Measurements from ENCODE around the gene BRS3.

BRS3 gene

DNA sequence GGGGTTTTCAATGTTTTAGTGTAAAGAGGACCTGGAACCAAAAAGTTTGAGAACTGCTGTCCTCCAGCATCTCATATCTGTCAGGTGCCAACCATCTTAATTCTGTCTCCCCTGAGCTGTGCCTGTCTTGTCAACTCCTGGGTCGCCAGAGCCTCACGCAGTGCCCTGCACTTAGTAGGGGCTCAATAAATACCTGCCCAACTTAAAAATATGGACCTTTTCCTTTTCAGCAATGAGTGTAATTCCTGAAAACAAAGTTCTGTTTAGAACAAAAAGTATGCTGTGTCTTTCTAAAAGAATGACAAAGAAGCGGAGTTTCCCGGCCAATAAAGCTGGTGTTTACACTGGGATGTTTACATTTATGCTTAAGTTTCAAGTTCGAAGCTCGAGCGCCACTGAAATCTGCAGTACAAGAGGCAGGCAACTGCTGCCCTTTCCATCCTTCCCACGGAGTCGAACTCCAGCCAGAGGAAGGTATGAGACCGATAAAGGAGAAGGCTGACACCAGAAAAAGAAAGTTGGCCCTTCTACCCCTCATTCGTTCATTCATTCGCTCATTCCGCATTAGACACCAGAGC is 8.5 kb downstream of the BRS3 start:
- DNase-seq: no peak

DNA sequence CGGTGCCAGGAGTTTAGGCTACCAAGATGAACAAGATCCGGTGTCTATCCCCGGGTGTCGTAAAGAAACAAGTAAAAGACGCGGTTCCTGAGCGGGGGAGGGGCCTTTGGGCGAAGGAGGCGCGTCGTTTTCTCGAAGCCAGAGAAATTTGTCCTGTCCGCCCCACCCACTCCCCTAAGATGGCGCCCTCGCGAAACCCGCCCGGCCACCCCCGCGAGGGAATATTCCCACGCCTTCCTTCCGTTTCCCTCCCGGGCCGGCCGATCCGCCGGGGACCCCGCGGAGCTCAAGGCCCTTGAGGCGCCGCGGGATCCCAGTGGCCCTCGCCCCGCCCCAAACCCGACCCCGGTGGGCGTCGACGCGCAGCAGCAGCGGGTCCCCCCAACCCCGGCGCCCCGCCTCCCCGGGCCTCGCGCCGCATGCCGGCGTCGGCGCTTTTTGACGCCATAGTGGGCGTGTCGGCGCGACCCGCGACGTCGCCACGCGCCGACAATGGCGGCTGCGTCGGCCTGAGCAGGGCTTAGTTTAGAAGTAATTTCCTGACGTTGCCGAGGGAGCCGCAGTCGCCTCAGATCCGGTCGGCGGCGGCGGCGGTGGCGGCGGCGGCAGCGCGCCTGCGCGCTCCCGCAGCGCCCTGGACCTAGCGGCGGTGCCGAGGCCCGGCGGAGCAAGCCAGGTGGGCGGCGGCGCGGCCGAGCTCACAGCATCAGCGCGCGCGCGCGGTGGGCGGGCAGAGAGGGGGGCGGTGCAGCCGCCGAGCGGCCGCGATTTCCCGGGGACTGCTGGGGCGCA is 9.2 kb downstream of the BRS3 start:
- peak; percentile 91 for DNase-seq

DNA sequence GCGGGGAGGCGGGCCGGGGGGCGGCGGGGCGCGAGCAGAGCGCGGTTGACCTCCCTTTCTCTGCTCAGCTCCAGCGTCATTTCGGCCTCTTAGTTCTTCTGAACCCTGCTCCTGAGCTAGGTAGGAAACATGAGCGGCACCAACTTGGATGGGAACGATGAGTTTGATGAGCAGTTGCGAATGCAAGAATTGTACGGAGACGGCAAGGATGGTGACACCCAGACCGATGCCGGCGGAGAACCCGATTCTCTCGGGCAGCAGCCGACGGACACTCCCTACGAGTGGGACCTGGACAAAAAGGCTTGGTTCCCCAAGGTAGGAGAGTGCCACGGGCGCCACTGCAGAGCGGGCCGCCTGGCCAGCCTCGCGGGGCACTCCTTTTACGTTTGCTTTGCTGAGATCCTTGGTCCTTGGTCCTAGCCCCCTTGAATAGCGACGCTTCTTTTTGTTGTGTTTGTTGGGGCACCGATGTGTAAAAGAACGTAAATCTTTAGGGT is 9.9 kb downstream of the BRS3 start, which contains the start of gene HTATSF1:
TSS of gene HTATSF1 (plus strand) at position 37 of the 497 bp plus-strand sequence. CDS start at position 130, 93 bp downstream.
- no peak for DNase-seq

DNA sequence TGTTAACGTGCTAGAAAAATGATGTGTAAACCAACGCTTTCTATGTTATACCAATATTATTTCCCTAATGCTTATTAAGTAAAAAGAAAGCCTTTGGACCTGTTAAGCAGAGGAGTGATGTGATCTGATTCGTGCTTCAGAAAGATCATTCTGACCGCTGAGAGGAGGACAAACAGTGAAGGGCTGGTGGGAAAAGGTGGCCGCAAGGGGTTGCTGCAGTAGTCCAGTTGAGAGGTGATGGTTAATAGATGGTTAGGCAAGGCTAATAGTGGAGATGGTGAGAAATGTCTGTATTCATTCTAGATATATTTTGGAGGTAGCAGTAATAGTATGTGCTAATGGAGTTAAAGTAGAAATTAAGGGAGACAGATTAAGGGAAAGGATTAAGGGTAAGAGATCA is 31.3 kb downstream of the BRS3 start:
- DNase-seq: no peak

DNA sequence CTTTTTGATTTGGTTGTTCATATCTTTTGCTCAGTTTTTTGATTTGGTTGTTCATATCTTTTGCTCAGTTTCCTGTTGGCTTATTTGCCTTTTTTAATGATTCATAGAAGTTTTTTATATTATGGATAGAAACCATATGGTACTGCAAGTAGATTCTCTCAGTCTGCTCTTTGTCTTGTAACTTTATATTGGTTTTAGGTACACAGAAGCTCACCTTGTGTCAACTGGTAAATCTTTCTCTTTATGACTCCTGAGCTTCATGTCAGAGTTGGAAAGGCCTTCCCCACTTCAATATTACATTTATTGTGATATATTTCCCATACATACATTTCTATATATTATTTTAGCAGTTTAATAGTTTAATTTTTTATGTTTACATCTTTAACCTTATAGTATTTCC is 36.0 kb downstream of the BRS3 start:
- no peak for DNase-seq

DNA sequence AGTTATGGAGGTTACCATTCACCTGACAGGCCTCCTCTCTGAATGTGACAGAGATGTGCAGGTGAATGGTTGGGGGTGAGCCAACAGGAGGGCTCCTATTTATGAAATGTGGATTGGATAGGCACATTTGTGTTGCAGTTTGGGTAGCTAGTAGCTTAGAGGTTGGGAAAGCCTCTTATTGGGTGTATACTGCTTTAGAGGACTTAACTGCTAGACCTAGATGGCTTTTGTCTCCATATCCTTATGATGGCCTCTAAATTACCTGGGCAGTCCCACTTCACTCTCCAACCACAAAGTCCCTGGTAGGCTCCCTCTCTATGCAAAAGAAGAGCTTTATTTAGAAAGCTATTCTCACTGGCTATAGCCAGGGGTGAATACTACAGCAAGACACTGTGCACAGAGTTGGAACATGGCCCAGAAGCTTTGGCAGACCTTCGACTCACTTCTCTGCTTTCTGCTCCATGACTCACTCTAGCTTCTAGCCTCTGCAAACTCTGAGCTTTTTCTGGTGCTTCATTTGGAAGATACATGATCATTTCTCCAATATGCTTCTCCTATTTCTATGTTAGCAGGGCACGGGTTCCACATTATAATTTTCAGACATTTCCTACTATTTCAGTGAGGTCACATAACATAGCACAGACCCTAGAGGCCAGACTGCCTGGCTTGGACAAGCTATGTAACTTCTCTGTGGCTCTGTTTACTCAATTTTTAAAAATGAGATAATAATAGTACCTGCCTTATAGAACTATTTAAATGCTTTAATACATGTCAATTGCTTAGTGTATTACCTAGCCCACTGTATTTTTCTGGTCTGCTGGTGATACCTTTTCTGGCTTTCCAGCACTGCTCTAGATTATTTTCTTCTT is 38.2 kb downstream of the BRS3 start:
- no peak for DNase-seq

DNA sequence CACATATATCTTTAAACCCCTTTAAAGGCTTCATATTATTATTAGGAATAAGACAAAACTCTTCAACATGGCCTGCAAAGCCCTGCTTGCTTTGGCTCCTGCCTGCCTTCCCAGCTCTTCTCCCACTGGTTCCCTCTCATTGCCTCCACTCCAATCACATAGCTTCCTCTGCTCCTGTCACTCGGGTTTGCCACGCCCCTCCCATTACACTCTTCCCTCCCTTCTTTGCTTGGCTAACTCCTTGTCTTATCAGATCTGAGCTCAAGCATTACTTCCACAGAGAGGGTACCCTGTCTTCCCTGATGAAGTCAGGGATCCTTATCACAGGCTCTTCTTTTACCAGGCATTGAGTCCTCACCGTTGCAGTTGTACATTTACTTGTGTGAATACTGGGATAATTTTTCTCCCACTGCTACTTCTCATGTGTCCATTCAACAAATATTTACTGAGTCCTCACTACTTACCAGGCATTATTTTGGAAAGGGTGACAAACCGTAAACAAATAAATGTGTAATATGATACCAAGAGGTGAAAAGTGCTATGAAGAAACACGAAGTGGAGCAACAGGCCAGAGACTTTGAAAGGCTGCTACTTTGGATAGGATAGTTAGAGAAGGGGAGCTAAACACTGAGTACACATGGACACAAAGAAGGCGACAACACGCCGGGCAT is 41.0 kb downstream of the BRS3 start:
- DNase-seq: no peak

DNA sequence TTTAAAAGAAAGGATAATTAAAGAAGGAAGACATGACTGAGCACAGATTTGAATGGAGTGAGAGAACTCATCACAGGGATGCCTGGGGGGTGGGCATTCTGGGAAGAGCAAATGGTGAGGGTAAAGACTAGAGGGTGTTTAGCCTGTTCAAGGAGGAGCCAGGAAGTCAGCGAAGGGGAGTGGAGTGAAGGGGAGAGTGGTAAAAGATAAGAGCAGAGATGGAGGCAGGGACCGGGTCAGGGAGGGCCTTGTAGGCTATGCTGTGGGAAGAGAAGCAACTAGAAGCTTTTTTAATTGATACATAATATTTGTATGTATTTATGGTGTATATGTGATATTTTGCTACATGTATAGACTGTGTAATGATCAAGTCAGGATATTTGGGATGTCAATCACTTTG is 42.0 kb downstream of the BRS3 start:
- DNase-seq: no peak

DNA sequence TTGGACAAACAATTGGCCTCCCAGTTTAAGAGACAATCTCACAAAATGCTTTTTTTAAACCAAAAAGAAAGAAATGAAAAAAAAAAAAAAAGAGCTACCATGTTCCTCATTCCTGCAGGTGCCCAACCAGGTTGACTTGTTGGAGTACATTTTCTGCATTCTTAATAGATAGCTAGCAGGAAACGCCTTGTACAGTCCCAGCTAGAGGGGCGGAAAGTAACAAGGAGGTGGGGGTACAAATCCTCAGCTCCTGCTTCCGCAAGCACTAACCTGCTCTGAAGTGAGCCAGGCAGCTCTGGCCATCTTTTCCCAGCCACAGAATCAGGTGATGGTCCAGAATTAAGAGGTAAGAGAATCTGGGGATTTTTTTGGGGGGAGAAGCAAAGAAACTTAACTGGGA is 44.2 kb downstream of the BRS3 start, which contains the start of gene VGLL1:
TSS of gene VGLL1 (plus strand) at position 265 of the 400 bp plus-strand sequence. CDS start 3,806 bp downstream, outside the sequence.
- no peak for DNase-seq

DNA sequence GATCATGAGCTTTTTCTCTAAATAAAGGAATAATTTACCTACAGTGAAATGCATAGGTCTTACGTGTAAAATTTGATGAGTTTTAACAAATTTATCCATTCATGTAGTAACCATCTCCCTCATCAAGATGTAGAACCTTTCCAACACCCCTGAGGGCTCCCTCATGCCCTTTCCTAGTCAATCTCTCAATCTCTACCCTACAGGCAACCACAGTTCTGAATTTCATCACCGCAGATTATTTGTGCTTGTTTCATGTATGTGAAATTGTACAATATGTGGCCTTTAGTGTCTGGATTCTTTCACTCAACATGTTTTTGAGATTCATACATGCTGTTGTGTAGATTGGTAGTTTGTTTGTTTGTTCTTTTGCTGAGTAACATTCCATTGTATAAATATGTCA is 46.4 kb downstream of the BRS3 start:
- no peak for DNase-seq

DNA sequence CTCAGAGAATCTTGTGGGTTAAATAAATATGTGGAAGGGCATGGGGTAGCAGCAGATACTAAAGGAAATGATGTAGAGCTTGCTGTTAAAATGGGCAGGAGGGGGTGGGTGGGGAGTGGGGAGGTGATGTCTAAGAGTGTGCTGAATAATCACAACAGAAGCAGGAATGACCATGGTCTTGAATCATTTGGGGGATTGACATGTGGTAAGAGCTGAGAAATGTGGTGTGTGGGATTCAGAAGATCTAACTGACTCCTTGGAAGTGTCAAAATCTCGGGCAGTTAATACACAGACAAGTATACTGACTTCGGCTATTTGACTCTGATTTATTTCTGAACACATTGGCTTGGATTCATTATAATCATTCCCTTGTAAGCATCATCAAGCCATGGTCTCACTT is 51.1 kb downstream of the BRS3 start:
- DNase-seq: no peak

DNA sequence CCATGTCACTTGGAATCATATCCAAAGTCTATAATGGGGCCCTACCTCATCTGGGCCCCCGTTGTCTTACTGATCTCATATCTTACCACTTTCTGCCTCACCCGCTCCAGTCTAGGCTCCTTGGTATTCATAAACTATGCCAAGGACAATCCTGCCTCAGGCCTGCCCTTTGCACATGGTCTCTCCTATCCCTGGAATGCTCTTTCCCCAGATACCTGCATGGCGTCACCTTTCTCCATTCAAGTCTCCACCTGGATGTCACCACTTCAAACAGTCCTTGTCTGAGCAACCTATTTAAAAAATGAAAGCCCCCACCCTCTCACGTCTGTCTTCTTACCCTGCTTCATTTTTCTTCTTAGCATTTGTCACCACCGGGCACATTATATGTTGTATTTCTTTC is 52.5 kb downstream of the BRS3 start:
- DNase-seq: no peak

DNA sequence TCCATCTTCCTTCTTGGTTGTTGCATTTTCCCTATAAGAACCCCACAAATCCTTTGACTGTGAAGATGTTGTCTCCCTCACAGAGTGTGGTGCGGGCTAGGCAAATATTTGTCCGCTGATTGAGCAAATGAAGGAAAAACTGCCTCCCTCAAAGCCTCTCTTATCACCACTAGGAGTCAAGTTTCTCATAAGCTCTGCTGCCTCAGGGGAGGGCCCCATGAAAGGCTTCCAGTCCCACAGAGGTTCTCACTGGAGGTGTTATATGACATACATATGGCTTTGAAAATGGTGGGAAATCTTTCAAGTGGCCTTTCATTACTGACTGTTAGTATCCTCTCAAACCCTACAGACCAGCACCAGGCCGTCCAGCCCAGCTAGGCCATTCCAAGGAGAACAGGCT is 53.5 kb downstream of the BRS3 start:
- DNase-seq: no peak

DNA sequence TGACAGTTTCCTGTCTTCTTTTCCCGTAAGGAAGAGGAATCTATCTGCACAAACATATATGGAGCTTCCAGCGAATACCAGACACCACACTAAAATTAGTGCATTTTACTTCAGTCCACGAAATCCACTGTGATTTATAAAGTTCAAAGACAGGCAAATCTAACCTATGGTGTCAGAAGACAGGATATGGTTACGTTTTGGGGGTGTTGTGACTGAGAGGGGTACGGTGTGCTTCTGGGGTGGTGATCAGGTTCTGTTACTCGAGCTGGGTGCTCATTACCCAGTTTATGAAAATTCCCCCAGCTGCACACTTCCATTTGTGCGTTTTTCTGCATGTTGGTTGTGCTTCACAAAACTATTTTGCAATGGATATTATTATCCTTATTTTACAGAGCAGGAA is 54.5 kb downstream of the BRS3 start:
- no peak for DNase-seq

Measured in CD4-positive, alpha-beta T cell treated with Interleukin-4 for 1 hour (primary cell).